PC-9 (cell line): Measurements from ENCODE around the gene ASMT. TPM values are rescaled to one million over a fixed set of nuclear protein-coding genes. Genes with fewer than 3 reads are reported as not detected.
"Not testable (repeated sequence)": the region's sequence is repeated elsewhere in the genome, so short reads cannot be mapped to it uniquely, and the experiment has no call there.

Source experiments
- BruUV-seq: library from RNA; stranded (reverse); fragments of 400-500 nt; replicated peaks from 2 replicates; lab custom pipeline; 2021; lab: Mats Ljungman, UMichigan
- CTCF ChIA-PET: fragments of 300-600 bp; sonication (Branson Sonifier 250); formaldehyde crosslinking; loops from one replicate; lab custom pipeline; 2022; ENCODE audit warnings: antibody characterized with exemption; lab: Charles Lee
- POLR2A ChIA-PET: fragments of 300-600 bp; sonication (Branson Sonifier 250); formaldehyde crosslinking; loops from one replicate; lab custom pipeline; 2022; ENCODE audit warnings: antibody characterized with exemption; ENCODE audit not compliant: unreplicated experiment; lab: Charles Lee
- DNase-seq, 2 experiments: peaks; one replicate each; pipeline versions ENCODE4 v3.0.0 to v3.0.0-alpha.2; 2015 to 2022; ENCODE audit warnings: mixed read lengths in 1 of 2
- H2AFZ ChIP-seq: fragments of 200-600 bp; sonication (generic); 2 replicates; pipeline ENCODE4 v1.8.1; 2017; ENCODE audit warnings: antibody characterized with exemption
- H3F3A ChIP-seq: fragments of 200-600 bp; sonication (generic); 2 replicates; pipeline ENCODE4 v1.8.1; 2017; ENCODE audit warnings: antibody characterized with exemption, mild to moderate bottlenecking, low read depth; ENCODE audit not compliant: insufficient read depth
- H3K27ac ChIP-seq: fragments of 200-600 bp; sonication (generic); 2 replicates; pipeline ENCODE4 v1.6.1; 2016; ENCODE audit warnings: mixed run types
- H3K27me3 ChIP-seq: fragments of 200-600 bp; sonication (generic); 2 replicates; pipeline ENCODE4 v1.6.1; 2016; ENCODE audit warnings: low read depth, mixed run types; ENCODE audit not compliant: insufficient read depth
- H3K36me3 ChIP-seq: fragments of 200-600 bp; sonication (generic); 2 replicates; pipeline ENCODE4 v1.6.1; 2016; ENCODE audit warnings: low read depth, mixed run types
- H3K4me1 ChIP-seq: fragments of 200-600 bp; sonication (generic); replicated peaks from 2 replicates; pipeline ENCODE4 v1.6.1; 2016; ENCODE audit warnings: mixed run types; ENCODE audit not compliant: insufficient read depth
- H3K4me2 ChIP-seq: fragments of 200-600 bp; sonication (generic); 2 replicates; pipeline ENCODE4 v1.6.1; 2017; ENCODE audit warnings: mixed run types
- H3K4me3 ChIP-seq: fragments of 200-600 bp; sonication (generic); 2 replicates; pipeline ENCODE4 v1.6.1; 2016; ENCODE audit warnings: mixed run types
- H3K79me2 ChIP-seq: fragments of 200-600 bp; sonication (generic); 2 replicates; pipeline ENCODE4 v1.6.1; 2017; ENCODE audit warnings: low read depth, mixed run types
- H3K9me2 ChIP-seq: fragments of 200-600 bp; sonication (generic); 2 replicates; pipeline ENCODE4 v1.8.1; 2017; ENCODE audit warnings: mild to moderate bottlenecking; ENCODE audit not compliant: insufficient read depth
- H3K9me3 ChIP-seq: fragments of 200-600 bp; sonication (generic); 2 replicates; pipeline ENCODE4 v1.8.1; 2016; ENCODE audit warnings: low read depth; ENCODE audit not compliant: insufficient read depth
- H4K20me1 ChIP-seq: fragments of 200-600 bp; sonication (generic); 2 replicates; pipeline ENCODE4 v1.8.1; 2017; ENCODE audit not compliant: insufficient read depth
- CTCF ChIP-seq: fragments of 200-600 bp; sonication (generic); conservative IDR thresholded peaks from 2 replicates; pipeline ENCODE4 v1.6.1; 2017; ENCODE audit warnings: mixed run types, antibody characterized with exemption, mild to moderate bottlenecking, moderate library complexity
- EZH2 ChIP-seq: fragments of 200-600 bp; sonication (generic); IDR thresholded peaks from 2 replicates; pipeline ENCODE4 v1.8.0; 2017; ENCODE audit warnings: antibody characterized with exemption, low read depth
- intact Hi-C: fragments of 100-400 bp; cut with micrococcal nuclease; formaldehyde crosslinking; loops from one replicate; pipeline ENCODE4 v1.10.0; 2022; ENCODE audit not compliant: unreplicated experiment
- total RNA-seq: library from RNA; stranded (reverse); gene quantifications from 2 replicates; pipeline ENCODE4 v1.2.3, GENCODE V29; 2021

Gene ASMT
- total RNA-seq, 1 experiment from 2014 or later = not detected

- CTCF ChIA-PET = no interaction called here
These were observed 2.1 kb upstream of the ASMT start for GRCh38 chrX:1612641-1613286.

GRCh38 chrX:1618689-1619088 is 3.8 kb downstream of the ASMT start:
- Histone ChIP-seq H3K27me3 (peaks cover 4% of the 10 kb centered on the region; the same call in 1 of the 2 replicates), H3K27ac (no peak overlapping the region), H3K9me3 (no peaks in the 10 kb centered on the region), H3K4me2 (no peak overlapping the region), H3F3A (no peaks in the 10 kb centered on the region), H3K36me3 (no peaks in the 10 kb centered on the region), H2AFZ (no peak overlapping the region), H3K4me1 (no peaks in the 10 kb centered on the region), H3K9me2 (no peaks in the 10 kb centered on the region), H4K20me1 (no peaks in the 10 kb centered on the region), H3K4me3 (no peak overlapping the region), H3K79me2 (no peaks in the 10 kb centered on the region)
- ChIA-PET POLR2A (no interaction called here), CTCF (no interaction called here)
- no TSS peak for BruUV-seq
- intact Hi-C loops = no loop called here
- TF ChIP-seq EZH2 = no peak
- TF ChIP-seq CTCF = no peak
- DNase-seq = no peak

More at GRCh38 chrX:1612641-1613286, 2.1 kb upstream of the ASMT start:
- Histone ChIP-seq H3F3A (no peaks in the 10 kb centered on the region), H3K27me3 (peaks cover 9% of the 10 kb centered on the region; the same call in 1 of the 2 replicates), H3K27ac (no peak overlapping the region), H3K4me2 (no peak overlapping the region), H3K9me2 (no peaks in the 10 kb centered on the region), H2AFZ (no peak overlapping the region), H3K9me3 (no peaks in the 10 kb centered on the region), H3K4me3 (no peak overlapping the region), H3K36me3 (no peaks in the 10 kb centered on the region), H3K79me2 (no peaks in the 10 kb centered on the region), H4K20me1 (no peaks in the 10 kb centered on the region), H3K4me1 (no peaks in the 10 kb centered on the region)
- POLR2A ChIA-PET = no interaction called here
- TF ChIP-seq EZH2 (no peak), CTCF (no peak)
- no TSS peak for BruUV-seq
- DNase-seq = no peak
- intact Hi-C loops = no loop called here

GRCh38 chrX:1623691-1624090 is 8.8 kb downstream of the ASMT start:
- no peaks in the 10 kb centered on the region for H3K36me3 ChIP-seq
- no peaks in the 10 kb centered on the region for H4K20me1 ChIP-seq
- intact Hi-C loops = no loop called here
- H3K4me3 ChIP-seq = no peak overlapping the region
- no peak overlapping the region for H2AFZ ChIP-seq
- no peaks in the 10 kb centered on the region for H3K9me2 ChIP-seq
- TF ChIP-seq EZH2 = no peak
- TF ChIP-seq CTCF = no peak
- no peaks in the 10 kb centered on the region for H3K79me2 ChIP-seq
- no peaks in the 10 kb centered on the region for H3F3A ChIP-seq
- ChIA-PET CTCF (no interaction called here), POLR2A (no interaction called here)
- H3K27me3 ChIP-seq = no peaks in the 10 kb centered on the region; the same call in none of the 2 replicates
- H3K9me3 ChIP-seq = no peaks in the 10 kb centered on the region
- H3K4me1 ChIP-seq = no peaks in the 10 kb centered on the region
- no peak overlapping the region for H3K4me2 ChIP-seq
- DNase-seq = no peak
- BruUV-seq = no TSS peak
- no peak overlapping the region for H3K27ac ChIP-seq

- CTCF ChIA-PET, H3K27ac ChIP-seq, POLR2A ChIA-PET, H3K4me2 ChIP-seq, H3K4me1 ChIP-seq, H3K9me2 ChIP-seq, H3K4me3 ChIP-seq, H3K79me2 ChIP-seq, H4K20me1 ChIP-seq, H3K36me3 ChIP-seq, H3K9me3 ChIP-seq, intact Hi-C loops, BruUV-seq, H3K27me3 ChIP-seq, H3F3A ChIP-seq, DNase-seq, H2AFZ ChIP-seq: not testable (repeated sequence)
These were observed 9.4 kb downstream of the ASMT start for GRCh38 chrX:1624158-1624860.

GRCh38 chrX:1624861-1625215 is 10.0 kb downstream of the ASMT start:
- H3K27me3 ChIP-seq, H3K4me1 ChIP-seq, H3K9me3 ChIP-seq, H3K9me2 ChIP-seq, BruUV-seq, H4K20me1 ChIP-seq, POLR2A ChIA-PET, DNase-seq, H3K79me2 ChIP-seq, H3K36me3 ChIP-seq, intact Hi-C loops, H3K4me2 ChIP-seq, H2AFZ ChIP-seq, H3F3A ChIP-seq, CTCF ChIA-PET, H3K27ac ChIP-seq, H3K4me3 ChIP-seq: not testable (repeated sequence)
